ENCODE results near the gene PGBD5.
"Not testable (repeated sequence)": the region's sequence is repeated elsewhere in the genome, so short reads cannot be mapped to it uniquely, and the experiment has no call there.

The PGBD5 gene

GRCh38 chr1:230426246-230427093 lies at the start of gene PGBD5:
Gene PGBD5 (minus strand): TSS chr1:230426332. CDS start chr1:230425928, 404 bp downstream.
- peak in 1 of 3 donors; percentile 43 for DNase-seq (ENCODE audit: low read depth in 3 of 3, low spot score in 1 of 3)

DNA sequence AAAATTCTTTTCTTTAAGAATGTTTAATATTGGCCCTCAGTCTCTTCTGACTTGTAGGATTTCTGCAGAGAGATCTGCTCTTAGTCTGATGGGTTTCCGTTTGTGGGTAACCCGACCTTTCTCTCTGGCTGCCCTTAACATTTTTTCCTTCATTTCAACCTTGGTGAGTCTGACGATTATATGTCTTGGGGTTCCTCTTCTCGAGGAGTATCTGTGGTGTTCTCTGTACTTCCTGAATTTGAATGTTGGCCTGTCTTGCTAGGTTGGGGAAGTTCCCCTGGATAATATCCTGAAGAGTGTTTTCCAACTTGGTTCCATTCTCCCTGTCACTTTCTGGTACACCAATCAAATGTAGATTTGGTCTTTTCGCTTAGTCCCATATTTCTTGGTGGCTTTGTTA lies 48.8 kb upstream of the PGBD5 start:
- DNase-seq (ENCODE audit: low read depth in 3 of 3, low spot score in 1 of 3) = not testable (repeated sequence)

DNA sequence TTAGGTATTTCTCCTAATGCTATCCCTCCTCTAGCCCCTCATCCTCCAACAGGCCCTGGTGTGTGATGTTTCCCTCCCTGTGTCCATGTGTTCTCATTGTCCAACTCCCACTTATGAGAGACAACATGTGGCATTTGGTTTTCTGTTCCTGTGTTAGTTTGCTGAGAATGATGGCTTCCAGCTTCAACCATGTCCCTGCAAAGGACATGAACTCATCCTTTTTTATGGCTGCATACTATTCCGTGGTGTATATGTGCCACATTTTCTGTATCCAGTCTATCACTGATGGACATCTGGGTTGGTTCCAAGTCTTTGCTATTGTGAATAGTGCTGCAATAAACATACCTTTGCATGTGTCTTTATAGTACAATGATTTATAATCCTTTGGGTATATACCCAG lies 44.6 kb upstream of the PGBD5 start:
- DNase-seq (ENCODE audit: low read depth in 3 of 3, low spot score in 1 of 3) = not testable (repeated sequence)

GRCh38 chr1:230469271-230469670 lies 43.1 kb upstream of the PGBD5 start:
- DNase-seq (ENCODE audit: low read depth in 3 of 3, low spot score in 1 of 3) = no peak

- no peak for DNase-seq (ENCODE audit: low read depth in 3 of 3, low spot score in 1 of 3)
These were observed 39.6 kb upstream of the PGBD5 start for GRCh38 chr1:230465691-230466090.

DNA sequence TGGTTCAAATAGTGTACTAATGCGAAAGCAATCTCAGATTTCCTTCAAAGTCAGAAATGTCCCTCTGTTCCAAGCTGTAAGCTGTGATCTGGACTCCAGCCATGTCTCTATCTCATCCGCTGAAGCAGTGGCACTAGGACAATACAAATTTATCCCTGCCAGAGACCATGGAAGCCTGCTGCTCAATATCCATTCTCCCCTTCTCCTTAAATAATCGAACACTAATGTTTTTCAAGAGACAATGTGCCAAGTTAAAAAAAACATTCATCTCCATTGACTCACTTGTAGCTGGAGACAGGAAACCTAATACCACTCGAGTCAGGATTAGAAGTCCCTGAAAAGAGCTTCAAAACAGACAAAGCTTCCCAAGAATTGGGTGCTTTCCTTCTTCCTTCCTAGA lies 38.5 kb upstream of the PGBD5 start:
- no peak for DNase-seq (ENCODE audit: low read depth in 3 of 3, low spot score in 1 of 3)

DNA sequence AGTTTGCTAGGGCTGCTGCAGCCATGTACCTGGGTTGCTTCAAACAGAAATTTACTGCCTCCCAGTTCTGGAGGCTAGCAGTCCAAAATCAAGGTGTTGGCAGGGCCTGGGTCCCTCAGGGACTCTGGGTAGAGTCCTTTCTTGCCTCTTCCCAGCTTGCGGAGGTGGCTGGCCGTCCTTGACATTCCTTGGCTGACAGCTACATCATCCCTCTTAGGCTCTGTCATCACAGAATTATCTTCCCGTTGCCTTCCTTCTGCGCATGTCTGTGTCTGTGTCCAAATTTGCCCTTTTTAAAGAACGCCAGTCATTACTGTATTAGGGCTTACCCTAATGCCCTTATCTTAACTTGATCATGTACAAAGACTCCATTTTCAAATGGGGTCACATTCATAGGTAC lies 37.6 kb upstream of the PGBD5 start:
- DNase-seq (ENCODE audit: low read depth in 3 of 3, low spot score in 1 of 3) = no peak

GRCh38 chr1:230463326-230463725 lies 37.2 kb upstream of the PGBD5 start:
- no peak for DNase-seq (ENCODE audit: low read depth in 3 of 3, low spot score in 1 of 3)

DNA sequence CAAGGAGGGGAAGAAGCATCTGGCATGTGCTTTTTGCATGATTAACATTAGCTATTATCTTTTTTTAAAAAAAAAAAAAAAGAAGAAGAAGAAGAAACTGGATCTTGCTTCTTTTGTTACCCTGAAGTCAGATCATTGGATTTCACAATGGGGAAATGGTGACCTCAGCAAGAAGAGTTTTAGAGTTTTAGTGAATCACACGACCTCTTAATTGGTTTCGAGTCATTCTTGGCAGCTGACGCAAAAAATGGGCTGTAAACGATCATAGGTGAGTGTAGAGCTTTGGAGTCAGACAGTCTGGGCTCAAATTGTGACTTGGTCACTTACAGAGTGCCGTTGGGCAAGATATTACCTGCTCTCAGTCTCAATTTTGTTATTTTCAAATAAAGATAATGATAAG lies 33.3 kb upstream of the PGBD5 start:
- DNase-seq (ENCODE audit: low read depth in 3 of 3, low spot score in 1 of 3) = no peak

DNA sequence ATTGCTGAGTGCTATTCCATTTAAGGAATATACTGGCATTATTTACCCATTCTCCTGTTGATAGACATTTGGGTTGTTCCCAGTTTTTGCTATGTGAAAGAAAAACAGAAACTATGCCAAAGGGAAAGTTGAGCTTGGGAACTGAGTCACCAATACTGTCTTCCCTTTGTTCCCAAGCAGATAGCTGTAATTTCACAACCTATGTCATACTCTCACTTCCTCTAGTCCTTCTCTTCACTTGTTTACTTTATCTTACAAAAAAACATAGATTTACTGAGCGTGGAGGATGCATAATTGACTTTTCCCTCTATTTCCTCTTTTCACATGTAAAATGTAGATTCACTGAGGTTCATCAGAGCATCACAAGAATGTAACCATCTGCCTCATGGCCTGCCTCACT lies 32.4 kb upstream of the PGBD5 start:
- DNase-seq (ENCODE audit: low read depth in 3 of 3, low spot score in 1 of 3) = no peak

DNA sequence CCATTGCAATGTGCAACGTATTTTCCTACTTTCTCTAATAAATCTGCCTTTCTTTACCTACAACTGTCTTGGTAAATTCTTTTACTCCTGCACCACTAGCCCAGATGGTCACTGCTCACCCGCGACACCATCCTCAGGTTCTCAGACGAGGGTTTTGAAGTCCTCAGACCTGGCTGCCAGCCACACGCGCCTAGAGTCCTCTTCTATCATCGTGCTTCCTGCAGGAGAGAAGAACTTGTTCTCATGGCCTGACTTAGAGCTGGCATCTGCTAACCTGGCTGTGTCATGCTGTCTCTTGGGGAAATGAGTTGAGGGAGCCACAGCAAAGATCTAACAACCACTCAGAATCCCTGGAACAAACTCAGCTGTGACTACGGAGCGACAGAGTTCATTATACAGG lies 30.3 kb upstream of the PGBD5 start:
- no peak for DNase-seq (ENCODE audit: low read depth in 3 of 3, low spot score in 1 of 3)

DNA sequence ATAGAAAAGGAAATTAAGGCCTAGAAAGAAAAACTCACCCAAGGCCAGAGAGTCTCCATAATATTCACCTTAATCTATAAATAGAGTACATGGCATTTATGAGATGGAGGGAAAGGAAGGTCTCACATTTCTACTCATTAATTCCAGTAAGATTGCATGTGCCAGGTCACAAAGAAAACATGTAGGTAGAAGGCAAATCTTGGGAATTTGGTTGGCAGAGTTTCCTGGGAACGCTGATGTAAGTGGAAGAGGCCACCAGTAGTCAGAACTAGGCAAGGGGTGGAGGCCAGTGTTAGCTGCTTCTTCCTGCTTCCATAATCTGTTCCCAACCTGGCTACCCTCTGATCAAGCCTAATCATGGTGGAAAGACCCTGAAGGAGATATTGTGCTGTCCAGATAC lies 29.2 kb upstream of the PGBD5 start:
- no peak for DNase-seq (ENCODE audit: low read depth in 3 of 3, low spot score in 1 of 3)

DNA sequence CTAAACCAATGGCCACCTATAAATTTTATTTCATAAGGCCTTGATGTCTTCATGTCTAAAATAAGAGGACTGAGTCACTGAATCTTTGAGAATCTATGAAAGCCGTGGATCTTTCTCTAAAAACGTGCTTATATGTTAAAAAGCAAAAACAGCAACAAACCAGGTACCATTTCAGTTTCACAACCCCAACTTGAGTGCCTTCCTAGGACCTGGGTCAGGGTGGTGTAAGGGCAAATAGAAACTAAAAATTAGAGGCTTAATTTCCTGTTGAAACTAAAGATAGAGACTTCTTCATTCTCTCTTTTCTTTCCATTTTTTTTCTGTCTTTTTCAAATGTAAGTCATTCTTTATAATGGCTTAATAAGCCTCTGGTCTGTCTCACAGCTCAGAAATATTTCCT lies 27.2 kb upstream of the PGBD5 start:
- DNase-seq (ENCODE audit: low read depth in 3 of 3, low spot score in 1 of 3) = no peak

DNA sequence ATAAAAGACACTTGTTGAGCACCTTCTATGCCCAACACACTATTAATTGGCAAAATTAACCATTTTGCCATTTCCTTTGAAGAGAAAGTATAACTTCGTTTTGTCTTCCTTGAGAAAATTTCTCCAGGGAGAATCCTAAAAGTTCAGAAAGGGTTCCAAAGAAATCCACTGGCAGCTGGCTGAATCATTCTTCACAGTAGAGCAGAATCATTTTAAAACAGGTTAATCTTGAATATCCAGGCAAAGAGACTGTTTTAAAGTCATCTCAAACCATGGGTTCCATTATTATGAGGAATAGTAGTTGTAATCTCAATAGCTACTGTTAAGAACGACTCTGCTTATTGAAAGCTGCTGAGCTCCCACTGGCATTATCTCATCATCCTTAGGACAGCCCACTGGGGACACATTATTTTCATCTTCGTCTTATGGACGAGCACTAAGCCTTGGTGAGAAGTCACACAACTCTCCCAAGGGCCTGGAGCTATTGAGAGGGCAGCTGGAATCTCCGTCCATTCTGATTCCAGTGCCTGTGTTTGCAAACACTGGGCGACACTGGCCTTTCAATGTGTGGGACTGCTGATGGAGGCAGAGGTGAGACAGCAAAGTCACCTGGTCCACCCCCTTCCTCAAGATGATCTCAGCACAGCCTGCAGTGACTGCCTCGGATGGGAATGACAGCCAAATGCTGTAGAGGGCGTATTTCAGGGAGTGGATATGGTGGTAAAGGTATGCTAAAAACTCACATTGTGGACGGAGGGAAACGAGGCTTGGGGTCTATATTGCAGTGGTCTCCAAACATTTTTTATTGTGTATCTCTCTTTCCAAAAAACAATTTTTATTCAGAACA lies 15.3 kb upstream of the PGBD5 start:
- DNase-seq (ENCODE audit: low read depth in 3 of 3, low spot score in 1 of 3) = no peak

GRCh38 chr1:230435108-230435507 lies 9.0 kb upstream of the PGBD5 start:
- no peak for DNase-seq (ENCODE audit: low read depth in 3 of 3, low spot score in 1 of 3)

- no peak for DNase-seq (ENCODE audit: low read depth in 3 of 3, low spot score in 1 of 3)
These were observed 5.4 kb upstream of the PGBD5 start for GRCh38 chr1:230431527-230431926.

- DNase-seq (ENCODE audit: low read depth in 3 of 3, low spot score in 1 of 3) = no peak
These were observed 4.4 kb upstream of the PGBD5 start for GRCh38 chr1:230430499-230430898.

- DNase-seq (ENCODE audit: low read depth in 3 of 3, low spot score in 1 of 3) = no peak
These were observed 3.1 kb upstream of the PGBD5 start for GRCh38 chr1:230429067-230429735.

GRCh38 chr1:230427981-230428380 lies 1.8 kb upstream of the PGBD5 start:
- DNase-seq (ENCODE audit: low read depth in 3 of 3, low spot score in 1 of 3) = no peak

DNA sequence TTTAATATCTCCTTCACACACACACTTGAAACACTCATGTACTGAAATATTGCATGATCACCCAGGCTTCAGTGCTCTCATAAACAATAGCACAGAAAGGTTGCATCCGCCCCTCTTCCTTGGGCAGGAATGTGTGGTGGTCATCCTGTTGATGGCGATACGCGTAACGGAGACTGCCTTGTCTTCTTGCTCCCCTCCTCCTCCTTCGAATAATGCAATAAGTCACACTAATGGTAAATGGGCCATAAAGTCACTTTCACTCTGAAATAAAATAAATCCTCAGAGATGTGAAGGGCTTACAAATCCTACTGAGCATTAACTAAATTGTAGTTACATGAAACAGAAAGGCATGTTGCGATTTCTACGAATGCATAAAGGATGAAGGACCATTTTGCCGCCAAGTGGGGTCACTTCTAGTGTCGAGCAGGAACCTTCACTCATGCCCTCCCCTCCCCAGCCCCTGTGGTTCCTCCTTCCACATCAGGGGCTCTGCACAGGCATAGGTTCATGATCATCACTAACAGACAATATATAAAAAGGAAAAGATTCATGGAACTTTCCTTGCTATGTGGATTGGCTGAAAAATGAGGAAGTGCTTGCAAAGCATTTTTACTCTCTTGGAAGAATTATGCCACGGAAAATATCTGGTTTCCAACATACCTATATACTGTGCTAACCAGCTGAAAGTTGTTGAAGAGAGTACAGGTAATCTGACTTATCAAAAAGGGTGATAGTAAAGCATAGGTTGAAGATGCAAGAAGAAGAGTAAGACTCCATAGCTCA lies 1.2 kb upstream of the PGBD5 start:
- DNase-seq (ENCODE audit: low read depth in 3 of 3, low spot score in 1 of 3) = no peak

Data from stimulated activated CD4-positive, alpha-beta T cell treated with anti-CD3 and anti-CD28 coated beads, TNF-alpha, amount 100 ng/mL, for 1 hour (primary cell).